DOHH2 (cell line): ENCODE measurements around the gene CPED1.

Source experiments
- H3F3A ChIP-seq: fragments of 200-600 bp; sonication (generic), shearing (Covaris generic); 2 replicates; pipeline ENCODE4 v1.6.0; 2016; ENCODE audit warnings: antibody characterized with exemption, mild to moderate bottlenecking; ENCODE audit not compliant: control insufficient read depth, insufficient read depth
- H3K27ac ChIP-seq: fragments of 200-600 bp; sonication (generic); 2 replicates; pipeline ENCODE4 v1.5.1; 2014; ENCODE audit warnings: low read depth, mild to moderate bottlenecking, low read length, moderate library complexity
- H3K27me3 ChIP-seq: fragments of 200-600 bp; sonication (generic); 2 replicates; pipeline ENCODE4 v1.6.1; 2014; ENCODE audit warnings: mild to moderate bottlenecking, low read length, mixed read lengths; ENCODE audit not compliant: control insufficient read depth
- H3K36me3 ChIP-seq: fragments of 200-600 bp; sonication (generic); 2 replicates; pipeline ENCODE4 v1.6.1; 2014; ENCODE audit warnings: mild to moderate bottlenecking, low read length, moderate library complexity, mixed read lengths; ENCODE audit not compliant: control insufficient read depth
- H3K4me1 ChIP-seq: fragments of 200-600 bp; sonication (generic); 2 replicates; pipeline ENCODE4 v1.6.1; 2014; ENCODE audit warnings: mild to moderate bottlenecking, low read length, mixed read lengths; ENCODE audit not compliant: control insufficient read depth
- H3K4me2 ChIP-seq: fragments of 200-600 bp; sonication (generic); 2 replicates; pipeline ENCODE4 v1.6.0; 2014; ENCODE audit warnings: mild to moderate bottlenecking, low read length, moderate library complexity
- H3K4me3 ChIP-seq: fragments of 200-600 bp; sonication (generic); 2 replicates; pipeline ENCODE4 v1.5.1; 2014; ENCODE audit warnings: mild to moderate bottlenecking, low read length, mixed read lengths
- H3K79me2 ChIP-seq: fragments of 200-600 bp; sonication (generic); 2 replicates; pipeline ENCODE4 v1.6.1; 2014; ENCODE audit warnings: mild to moderate bottlenecking, low read length, mixed read lengths; ENCODE audit not compliant: control insufficient read depth
- H3K9me2 ChIP-seq: fragments of 200-600 bp; sonication (generic); replicated peaks from 2 replicates; pipeline ENCODE4 v1.6.1; 2014; ENCODE audit warnings: mild to moderate bottlenecking, low read length, mixed read lengths; ENCODE audit not compliant: control insufficient read depth
- H3K9me3 ChIP-seq: fragments of 200-600 bp; sonication (generic); 2 replicates; pipeline ENCODE4 v1.6.1; 2014; ENCODE audit warnings: antibody characterized with exemption, low read length, mixed read lengths; ENCODE audit not compliant: control insufficient read depth, insufficient read depth
- H4K20me1 ChIP-seq: fragments of 200-600 bp; sonication (generic); 2 replicates; pipeline ENCODE4 v1.6.0; 2014; ENCODE audit warnings: low read depth, mild to moderate bottlenecking, antibody characterized with exemption, low read length, moderate library complexity; ENCODE audit not compliant: control insufficient read depth, insufficient read depth
- CTCF ChIP-seq: fragments of 200-600 bp; sonication (generic); IDR thresholded peaks from one replicate; pipeline ENCODE4 v1.5.1; 2014; ENCODE audit warnings: antibody characterized with exemption, mild to moderate bottlenecking, low read depth, low read length; ENCODE audit not compliant: poor library complexity, severe bottlenecking
- EZH2phosphoT487 ChIP-seq: fragments of 200-600 bp; sonication (generic); IDR thresholded peaks from 2 replicates; pipeline ENCODE4 v1.6.1; 2017; ENCODE audit warnings: borderline replicate concordance, mild to moderate bottlenecking, antibody characterized with exemption, low read length, moderate library complexity, mixed read lengths

Gene CPED1

GRCh38 chr7:120955577-120956149, 32.8 kb upstream of the CPED1 start:
- H3K9me2 ChIP-seq, result no peaks in the 10 kb centered on the region

GRCh38 chr7:120959929-120960484, 28.5 kb upstream of the CPED1 start:
- Histone ChIP-seq H3K9me3 (no peaks in the 10 kb centered on the region), H3K9me2 (no peaks in the 10 kb centered on the region), H3K27me3 (no peaks in the 10 kb centered on the region), H4K20me1 (no peaks in the 10 kb centered on the region), H3K79me2 (peaks cover 9% of the 10 kb centered on the region), H3K36me3 (peaks cover 55% of the 10 kb centered on the region), H3K4me3 (no peak overlapping the region), H3K4me1 (peaks cover 8% of the 10 kb centered on the region), H3F3A (no peaks in the 10 kb centered on the region), H3K4me2 (no peak overlapping the region), H3K27ac (no peak overlapping the region)
- TF ChIP-seq EZH2phosphoT487 (no peak), CTCF (no peak)

More at GRCh38 chr7:120955577-120956149, 32.8 kb upstream of the CPED1 start:
- H3K4me2 ChIP-seq, result no peak overlapping the region
- peaks cover 14% of the 10 kb centered on the region for H3K4me1 ChIP-seq
- peaks cover 29% of the 10 kb centered on the region for H3K79me2 ChIP-seq
- H3K9me3 ChIP-seq, result no peaks in the 10 kb centered on the region
- no peak overlapping the region for H3K4me3 ChIP-seq
- peaks cover 67% of the 10 kb centered on the region for H3K36me3 ChIP-seq
- no peaks in the 10 kb centered on the region for H3F3A ChIP-seq
- no peaks in the 10 kb centered on the region for H4K20me1 ChIP-seq
- no peak for TF ChIP-seq EZH2phosphoT487
- TF ChIP-seq CTCF, result no peak
- no peak overlapping the region for H3K27ac ChIP-seq
- no peaks in the 10 kb centered on the region for H3K27me3 ChIP-seq

- Histone ChIP-seq H3K79me2 (peaks cover 9% of the 10 kb centered on the region), H3K9me2 (no peaks in the 10 kb centered on the region), H3K4me2 (no peak overlapping the region), H3K27ac (no peak overlapping the region), H3K4me1 (peaks cover 8% of the 10 kb centered on the region), H3K4me3 (no peak overlapping the region), H3K27me3 (no peaks in the 10 kb centered on the region), H3K36me3 (peaks cover 55% of the 10 kb centered on the region), H3F3A (no peaks in the 10 kb centered on the region), H4K20me1 (no peaks in the 10 kb centered on the region), H3K9me3 (no peaks in the 10 kb centered on the region)
- no peak for TF ChIP-seq EZH2phosphoT487
- TF ChIP-seq CTCF, result no peak
Measured at GRCh38 chr7:120960714-120961113, 27.8 kb upstream of the CPED1 start.
